CD4-positive, alpha-beta T cell (primary cell): ENCODE data around the gene STX8. TPM values are rescaled to one million over a fixed set of nuclear protein-coding genes. Genes with fewer than 3 reads are reported as not detected.

Experiments
- ATAC-seq: fragments of 200-7000 bp; cut with Tn5 transposase; one replicate; pipeline ENCODE4 v1.10.0; 2022; ENCODE audit warnings: mild to moderate bottlenecking; ENCODE audit not compliant: poor library complexity
- CTCF ChIA-PET: fragments of 350-600 bp; sonication (Branson Sonifier 250); formaldehyde crosslinking; loops from one replicate; lab custom pipeline; 2021; ENCODE audit warnings: antibody characterized with exemption, inconsistent platforms; lab: Charles Lee
- POLR2A ChIA-PET: fragments of 350-600 bp; sonication (Branson Sonifier 250); formaldehyde crosslinking; loops from one replicate; lab custom pipeline; 2021; ENCODE audit warnings: antibody characterized with exemption, inconsistent platforms; lab: Charles Lee
- DNase-seq, 14 experiments: peaks; one replicate each; pipeline ENCODE4 v3.0.0-alpha.2; 2013 to 2020; ENCODE audit warnings: mixed read lengths in 2 of 14
- H3K27ac ChIP-seq, 2 donors: one replicate each; pipeline versions ENCODE4 v1.5.1 to v1.7.0; 2013; ENCODE audit warnings: low read length in 2 of 2, low read depth in 1 of 2, mild to moderate bottlenecking in 1 of 2
- H3K27me3 ChIP-seq, 2 experiments: 1 replicate in 1 of 2; 2 replicates in 1 of 2; pipeline versions ENCODE4 v1.6.1 to v1.7.0; 2013; ENCODE audit warnings: low read length in 2 of 2, control low read depth in 1 of 2, mild to moderate bottlenecking in 1 of 2, moderate library complexity in 1 of 2; ENCODE audit not compliant: insufficient read depth in 2 of 2, control insufficient read depth in 1 of 2
- H3K36me3 ChIP-seq: one replicate; pipeline ENCODE4 v1.6.1; 2013; ENCODE audit warnings: low read length, control low read depth; ENCODE audit not compliant: insufficient read depth
- H3K4me1 ChIP-seq: one replicate; pipeline ENCODE4 v1.6.1; 2013; ENCODE audit warnings: low read length, control low read depth; ENCODE audit not compliant: insufficient read depth
- H3K4me3 ChIP-seq: one replicate; pipeline ENCODE4 v1.5.1; 2013; ENCODE audit warnings: mild to moderate bottlenecking, low read length, moderate library complexity
- H3K9me3 ChIP-seq, 2 experiments: 1 replicate in 1 of 2; 2 replicates in 1 of 2; pipeline versions ENCODE4 v1.6.1 to v1.7.0; 2013; ENCODE audit warnings: low read length in 2 of 2, mild to moderate bottlenecking in 2 of 2, control low read depth in 1 of 2, moderate library complexity in 1 of 2; ENCODE audit not compliant: control insufficient read depth in 1 of 2, insufficient read depth in 1 of 2
- H3K27ac Mint-ChIP-seq: one replicate; pipeline ENCODE4 v1.8.0; 2020; ENCODE audit warnings: mixed read lengths
- H3K27me3 Mint-ChIP-seq: one replicate; pipeline ENCODE4 v1.8.0; 2021; ENCODE audit warnings: mixed read lengths
- H3K36me3 Mint-ChIP-seq: one replicate; pipeline ENCODE4 v1.8.0; 2021; ENCODE audit warnings: low read depth, mixed read lengths
- H3K4me1 Mint-ChIP-seq: one replicate; pipeline ENCODE4 v1.8.0; 2021; ENCODE audit warnings: low read depth, mixed read lengths
- H3K4me3 Mint-ChIP-seq: one replicate; pipeline ENCODE4 v1.8.0; 2020; ENCODE audit warnings: mild to moderate bottlenecking, mixed read lengths
- H3K9me3 Mint-ChIP-seq: one replicate; pipeline ENCODE4 v1.8.0; 2020; ENCODE audit warnings: mixed read lengths
- CTCF ChIP-seq: fragments of 200-600 bp; IDR thresholded peaks from one replicate; pipeline ENCODE4 v1.8.0; 2022; ENCODE audit warnings: antibody characterized with exemption, mild to moderate bottlenecking
- intact Hi-C, 2 experiments: fragments of 100-400 bp; cut with DNase I in 1 of 2; cut with micrococcal nuclease in 1 of 2; formaldehyde crosslinking; loops; one replicate each; pipeline versions ENCODE4 v1.15.1 to v1.9.0; 2023 to 2025; cut with DNase I, micrococcal nuclease
- total RNA-seq, 174 experiments: library from RNA in 2 of 174; stranded (reverse) in 2 of 174; gene quantifications; one replicate each; pipeline ENCODE4 v1.2.3 and lab custom pipeline; 2021 to 2026

STX8 gene
- total RNA-seq, 2 experiments from 2014 or later = 52.2 to 63.2 TPM

- Histone ChIP-seq H3K36me3 (no peaks in the 10 kb centered on the region), H3K27me3 (peaks cover 0 to 2% of the 10 kb centered on the region in 2 experiments), H3K4me3 (no peak overlapping the region), H3K27ac (no peak overlapping the region), H3K4me1 (no peaks in the 10 kb centered on the region), H3K9me3 (peaks cover 9 to 17% of the 10 kb centered on the region in 2 experiments)
- ChIA-PET CTCF (no interaction called here), POLR2A (no interaction called here)
- Mint-ChIP-seq H3K27ac (no peak overlapping the region), H3K4me3 (no peak overlapping the region), H3K36me3 (no peaks in the 10 kb centered on the region), H3K9me3 (peaks cover 17% of the 10 kb centered on the region), H3K4me1 (peaks cover 7% of the 10 kb centered on the region), H3K27me3 (no peaks in the 10 kb centered on the region)
- ATAC-seq (no peak), DNase-seq (no peak)
- intact Hi-C loops = no loop called here
- TF ChIP-seq CTCF = no peak
These were observed 362.3 kb downstream of the STX8 start for GRCh38 chr17:9213303-9213640.

DNA sequence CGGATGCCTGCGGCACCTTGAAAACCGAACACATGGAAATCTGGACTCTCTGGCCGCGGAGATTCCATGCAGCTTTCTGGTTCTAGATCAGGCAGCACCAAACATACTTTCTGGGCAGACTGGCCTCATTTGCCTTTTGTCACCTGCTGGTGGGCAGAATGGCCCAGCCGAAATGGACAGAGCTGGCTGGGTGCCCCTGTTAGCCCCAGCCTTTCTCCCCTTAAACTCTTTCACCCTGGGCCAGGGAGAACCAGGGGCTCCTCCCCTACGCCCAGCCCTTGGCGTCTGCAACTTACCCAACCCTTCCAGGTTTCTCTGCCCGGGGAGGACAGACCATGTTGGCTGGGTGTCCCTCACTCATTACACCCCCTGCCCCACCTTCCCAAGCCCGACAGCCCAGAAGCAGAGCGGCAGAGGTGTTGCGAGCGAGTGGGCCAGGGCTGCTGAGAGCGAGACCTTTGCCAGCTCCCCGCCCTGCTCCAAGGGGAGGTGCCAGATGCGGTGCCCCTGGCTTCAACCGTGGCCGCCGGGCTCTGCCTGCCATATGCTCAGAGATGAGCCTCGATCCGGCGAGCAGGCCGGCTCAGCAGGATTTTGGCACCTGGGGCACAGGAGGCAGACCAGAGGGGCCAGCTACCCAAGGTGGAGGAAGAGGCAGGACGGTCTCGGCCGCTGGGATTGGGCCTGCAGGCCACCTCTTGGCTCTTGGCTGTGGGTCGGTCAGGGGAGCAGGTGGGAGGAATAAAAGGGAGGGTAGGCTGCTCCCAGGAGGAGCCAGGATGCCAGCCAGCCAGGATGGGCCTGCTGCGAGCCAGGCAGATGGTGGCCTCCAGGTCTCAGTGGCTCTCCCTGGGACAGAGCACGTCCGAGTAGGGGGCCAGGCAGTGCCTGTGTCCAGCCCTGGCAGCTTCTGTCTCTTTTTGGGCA lies 363.0 kb downstream of the STX8 start:
- no peak for TF ChIP-seq CTCF
- peaks cover 17% of the 10 kb centered on the region for H3K9me3 Mint-ChIP-seq
- POLR2A ChIA-PET = no interaction called here
- ATAC-seq (no peak), DNase-seq (no peak)
- H3K4me1 Mint-ChIP-seq = peaks cover 7% of the 10 kb centered on the region
- CTCF ChIA-PET = no interaction called here
- no peak overlapping the region for H3K27ac Mint-ChIP-seq
- H3K4me3 Mint-ChIP-seq = no peak overlapping the region
- Histone ChIP-seq H3K27ac (no peak overlapping the region), H3K36me3 (no peaks in the 10 kb centered on the region), H3K9me3 (peaks cover 9 to 17% of the 10 kb centered on the region in 2 experiments), H3K4me1 (no peaks in the 10 kb centered on the region), H3K27me3 (peaks cover 0 to 2% of the 10 kb centered on the region in 2 experiments), H3K4me3 (no peak overlapping the region)
- H3K27me3 Mint-ChIP-seq = no peaks in the 10 kb centered on the region
- H3K36me3 Mint-ChIP-seq = no peaks in the 10 kb centered on the region
- intact Hi-C loops = no loop called here

GRCh38 chr17:9211133-9211765 lies 364.4 kb downstream of the STX8 start:
- no peak overlapping the region for H3K27ac Mint-ChIP-seq
- no peak overlapping the region for H3K4me3 Mint-ChIP-seq
- ATAC-seq (no peak), DNase-seq (no peak)
- TF ChIP-seq CTCF = no peak
- H3K4me1 ChIP-seq = no peaks in the 10 kb centered on the region
- CTCF ChIA-PET = no interaction called here
- H3K9me3 Mint-ChIP-seq = peaks cover 10% of the 10 kb centered on the region
- no peak overlapping the region for H3K4me3 ChIP-seq
- H3K27me3 Mint-ChIP-seq = no peaks in the 10 kb centered on the region
- H3K36me3 ChIP-seq = no peaks in the 10 kb centered on the region
- peaks cover 7% of the 10 kb centered on the region for H3K4me1 Mint-ChIP-seq
- peaks cover 0 to 2% of the 10 kb centered on the region in 2 experiments for H3K27me3 ChIP-seq
- no peaks in the 10 kb centered on the region for H3K36me3 Mint-ChIP-seq
- intact Hi-C loops = no loop called here
- POLR2A ChIA-PET = no interaction called here
- H3K9me3 ChIP-seq = peaks cover 9 to 11% of the 10 kb centered on the region in 2 experiments
- H3K27ac ChIP-seq = no peak overlapping the region
